Right lobe of liver (tissue), 4 donors: ENCODE results near the gene PLIN5.

Experiments
- POLR2A ChIP-seq: fragments of 450-650 bp; IDR thresholded peaks from one replicate; pipeline ENCODE4 v1.6.1; 2017; ENCODE audit warnings: antibody characterized with exemption, mild to moderate bottlenecking
- TF ChIP-seq, protein P1 (sequence below), 4 donors: fragments of 200-600 bp in 3 of 4; fragments of 450-650 bp in 1 of 4; IDR thresholded peaks; one replicate each; pipeline versions ENCODE4 v1.5.1 to v1.8.0; 2016 to 2022; ENCODE audit warnings: antibody characterized with exemption in 4 of 4, mild to moderate bottlenecking in 2 of 4
- donor health status: DM: no; HTN: no; CAD: no.
- donor health status: DM: no; HTN: no; CAD: no.
- donor health status: DM: no; HTN: yes; CAD: no.

DNA sequence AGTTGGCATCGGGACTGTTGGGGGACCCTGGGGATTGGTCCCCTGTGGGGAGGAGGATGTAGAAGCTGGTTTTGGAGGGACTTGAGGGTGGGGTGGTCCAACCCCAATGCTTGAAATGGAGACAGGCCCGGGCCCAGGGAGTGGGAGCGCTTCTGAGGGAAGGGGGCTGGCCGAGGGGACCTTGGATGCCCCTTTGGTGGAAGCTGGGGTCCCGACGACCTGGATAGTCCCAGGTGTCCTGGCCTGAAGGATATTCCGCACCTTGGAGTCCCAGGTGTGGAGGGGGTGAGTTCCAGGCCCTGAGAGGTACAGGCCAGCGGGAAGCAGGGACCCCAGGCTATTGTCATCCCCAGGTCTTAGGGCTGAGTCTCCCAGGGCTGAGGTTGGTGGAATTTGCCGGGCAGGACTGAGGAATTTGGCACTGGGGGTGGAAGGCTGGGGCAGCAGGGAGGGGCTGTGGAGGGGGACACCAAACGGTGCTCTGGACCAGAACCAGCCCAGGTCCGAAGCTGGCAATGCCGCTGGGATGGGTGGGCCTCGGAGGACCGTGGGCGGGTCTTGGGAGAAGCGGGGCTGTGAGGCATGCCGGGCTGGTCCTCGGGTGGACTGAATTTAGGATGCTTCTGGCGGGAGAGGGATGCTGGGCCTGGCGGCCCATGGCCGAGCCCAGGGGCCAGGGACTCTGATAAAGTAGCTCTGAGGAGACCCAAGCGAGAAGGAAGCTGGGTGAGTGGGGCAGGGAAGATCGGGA lies 61.1 kb downstream of the PLIN5 start:
- TF ChIP-seq, protein P1, sequence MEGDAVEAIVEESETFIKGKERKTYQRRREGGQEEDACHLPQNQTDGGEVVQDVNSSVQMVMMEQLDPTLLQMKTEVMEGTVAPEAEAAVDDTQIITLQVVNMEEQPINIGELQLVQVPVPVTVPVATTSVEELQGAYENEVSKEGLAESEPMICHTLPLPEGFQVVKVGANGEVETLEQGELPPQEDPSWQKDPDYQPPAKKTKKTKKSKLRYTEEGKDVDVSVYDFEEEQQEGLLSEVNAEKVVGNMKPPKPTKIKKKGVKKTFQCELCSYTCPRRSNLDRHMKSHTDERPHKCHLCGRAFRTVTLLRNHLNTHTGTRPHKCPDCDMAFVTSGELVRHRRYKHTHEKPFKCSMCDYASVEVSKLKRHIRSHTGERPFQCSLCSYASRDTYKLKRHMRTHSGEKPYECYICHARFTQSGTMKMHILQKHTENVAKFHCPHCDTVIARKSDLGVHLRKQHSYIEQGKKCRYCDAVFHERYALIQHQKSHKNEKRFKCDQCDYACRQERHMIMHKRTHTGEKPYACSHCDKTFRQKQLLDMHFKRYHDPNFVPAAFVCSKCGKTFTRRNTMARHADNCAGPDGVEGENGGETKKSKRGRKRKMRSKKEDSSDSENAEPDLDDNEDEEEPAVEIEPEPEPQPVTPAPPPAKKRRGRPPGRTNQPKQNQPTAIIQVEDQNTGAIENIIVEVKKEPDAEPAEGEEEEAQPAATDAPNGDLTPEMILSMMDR (IDR thresholded peaks at IDR 0.05) = no peak
- TF ChIP-seq POLR2A = no peak
